Testis (tissue), 2 donors: ENCODE measurements around the gene PPP1R7.

ENCODE experiments used
- POLR2A ChIP-seq: fragments of 450-650 bp; IDR thresholded peaks from one replicate; pipeline ENCODE4 v1.6.1; 2017; ENCODE audit warnings: antibody characterized with exemption, mild to moderate bottlenecking, moderate library complexity
- TF ChIP-seq, protein P1 (sequence below), 3 experiments: fragments of 450-650 bp in 2 of 3; fragments of 200-600 bp in 1 of 3; sonication (generic) in 1 of 3; IDR thresholded peaks; one replicate each; pipeline ENCODE4 v1.5.1; 2016 to 2019; ENCODE audit warnings: antibody characterized with exemption in 3 of 3, mild to moderate bottlenecking in 2 of 3, moderate library complexity in 1 of 3

DNA sequence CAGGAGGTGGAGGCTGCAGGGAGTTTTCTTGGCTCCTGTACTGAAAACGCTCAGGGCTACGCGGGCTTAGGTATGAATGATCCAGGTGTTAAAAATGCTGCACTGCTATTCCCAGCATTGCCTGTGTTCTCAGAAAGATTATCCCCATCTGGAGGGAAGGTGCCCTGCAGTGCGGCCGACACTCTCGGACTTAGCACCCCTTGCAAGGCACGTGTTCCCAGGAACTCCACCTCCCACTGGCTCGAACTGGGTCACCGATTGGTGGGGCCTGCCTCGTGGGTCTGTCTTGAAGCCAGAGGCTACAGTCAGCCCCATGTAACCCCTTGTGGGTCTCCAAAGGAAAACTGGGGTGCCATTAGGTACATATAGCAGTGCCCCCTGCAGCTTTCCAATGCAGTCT lies 63.9 kb downstream of the PPP1R7 start:
- TF ChIP-seq, protein P1, sequence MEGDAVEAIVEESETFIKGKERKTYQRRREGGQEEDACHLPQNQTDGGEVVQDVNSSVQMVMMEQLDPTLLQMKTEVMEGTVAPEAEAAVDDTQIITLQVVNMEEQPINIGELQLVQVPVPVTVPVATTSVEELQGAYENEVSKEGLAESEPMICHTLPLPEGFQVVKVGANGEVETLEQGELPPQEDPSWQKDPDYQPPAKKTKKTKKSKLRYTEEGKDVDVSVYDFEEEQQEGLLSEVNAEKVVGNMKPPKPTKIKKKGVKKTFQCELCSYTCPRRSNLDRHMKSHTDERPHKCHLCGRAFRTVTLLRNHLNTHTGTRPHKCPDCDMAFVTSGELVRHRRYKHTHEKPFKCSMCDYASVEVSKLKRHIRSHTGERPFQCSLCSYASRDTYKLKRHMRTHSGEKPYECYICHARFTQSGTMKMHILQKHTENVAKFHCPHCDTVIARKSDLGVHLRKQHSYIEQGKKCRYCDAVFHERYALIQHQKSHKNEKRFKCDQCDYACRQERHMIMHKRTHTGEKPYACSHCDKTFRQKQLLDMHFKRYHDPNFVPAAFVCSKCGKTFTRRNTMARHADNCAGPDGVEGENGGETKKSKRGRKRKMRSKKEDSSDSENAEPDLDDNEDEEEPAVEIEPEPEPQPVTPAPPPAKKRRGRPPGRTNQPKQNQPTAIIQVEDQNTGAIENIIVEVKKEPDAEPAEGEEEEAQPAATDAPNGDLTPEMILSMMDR (IDR thresholded peaks at IDR 0.05) = no peak
- TF ChIP-seq POLR2A = no peak
